IMR-90 (cell line): Measurements from ENCODE around the gene GMCL2.

Source experiments
- CEBPB ChIP-seq: IDR thresholded peaks from 2 replicates; pipeline ENCODE4 v1.6.1; 2012; ENCODE audit warnings: low read depth, low read length, improper control_type of control experiment
- CTCF ChIP-seq: conservative IDR thresholded peaks from 2 replicates; pipeline ENCODE4 v1.5.1; 2012; ENCODE audit warnings: mild to moderate bottlenecking, low read depth, low read length, improper control_type of control experiment
- POLR2A ChIP-seq: IDR thresholded peaks from 2 replicates; pipeline ENCODE4 v1.6.1; 2012; ENCODE audit warnings: mild to moderate bottlenecking, low read depth, low read length
- SMC3 ChIP-seq: fragments of 150-350 bp; IDR thresholded peaks from 2 replicates; pipeline ENCODE4 v1.6.1; 2016; ENCODE audit warnings: low read depth, mild to moderate bottlenecking, antibody characterized with exemption, low read length, moderate library complexity

GRCh38 chr5:178203670-178204181, 16.6 kb upstream of the GMCL2 start:
- no peak for TF ChIP-seq CTCF
- TF ChIP-seq POLR2A: no peak
- no peak for TF ChIP-seq SMC3
- no peak for TF ChIP-seq CEBPB
